Activated effector memory CD4-positive, alpha-beta T cell treated with anti-CD3 and anti-CD28 coated beads, Interleukin-2, amount 50 U/mL, for 16 hours (primary cell): Measurements from ENCODE around the gene CRADD.
"Not testable (repeated sequence)": the region's sequence is repeated elsewhere in the genome, so short reads cannot be mapped to it uniquely, and the experiment has no call there.

Source experiments
- DNase-seq: peaks from one replicate; pipeline ENCODE4 v3.0.0-alpha.2; 2020

CRADD gene

DNA sequence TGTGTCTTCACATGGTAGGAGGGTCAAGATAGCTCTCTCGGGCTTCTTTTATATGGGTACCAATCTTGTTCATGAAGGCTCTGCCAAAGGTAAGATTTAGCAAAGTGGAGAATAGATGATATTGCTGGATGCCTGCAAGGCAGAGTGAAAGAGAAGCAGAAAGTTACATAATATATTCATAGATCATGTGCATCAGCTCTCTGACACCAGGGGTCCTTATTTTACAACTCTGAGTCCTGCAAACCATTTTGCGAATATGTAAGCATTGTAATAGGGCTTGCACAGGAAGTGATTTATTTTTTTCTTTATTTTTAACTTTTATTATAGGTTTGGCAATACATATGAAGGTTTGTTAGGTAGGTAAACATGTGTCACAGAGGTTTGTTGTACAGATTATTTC lies 31.8 kb downstream of the CRADD start:
- DNase-seq: no peak

GRCh38 chr12:93709386-93709785 lies 32.2 kb downstream of the CRADD start:
- no peak for DNase-seq

- DNase-seq: no peak
Measured at GRCh38 chr12:93710574-93710926, 33.4 kb downstream of the CRADD start.

DNA sequence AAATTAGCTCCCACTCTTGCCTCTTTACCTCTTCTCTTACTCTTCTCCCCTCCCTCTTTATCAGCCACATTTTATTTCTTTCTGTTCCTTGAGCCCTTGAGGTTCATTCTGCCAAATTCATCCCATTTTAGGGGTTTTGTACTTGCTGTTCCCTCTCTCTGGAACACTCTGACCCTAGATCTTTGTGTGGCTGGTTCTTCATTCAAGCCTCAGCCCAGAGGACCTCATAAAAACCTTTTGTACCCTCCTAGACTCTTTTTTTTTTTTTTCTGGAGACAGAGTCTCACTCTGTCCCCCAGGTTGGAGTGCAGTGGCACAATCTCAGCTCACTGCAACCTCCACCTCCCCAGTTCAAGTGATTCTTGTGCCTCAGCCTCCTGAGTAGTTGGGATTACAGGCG lies 34.3 kb downstream of the CRADD start:
- not testable (repeated sequence) for DNase-seq

DNA sequence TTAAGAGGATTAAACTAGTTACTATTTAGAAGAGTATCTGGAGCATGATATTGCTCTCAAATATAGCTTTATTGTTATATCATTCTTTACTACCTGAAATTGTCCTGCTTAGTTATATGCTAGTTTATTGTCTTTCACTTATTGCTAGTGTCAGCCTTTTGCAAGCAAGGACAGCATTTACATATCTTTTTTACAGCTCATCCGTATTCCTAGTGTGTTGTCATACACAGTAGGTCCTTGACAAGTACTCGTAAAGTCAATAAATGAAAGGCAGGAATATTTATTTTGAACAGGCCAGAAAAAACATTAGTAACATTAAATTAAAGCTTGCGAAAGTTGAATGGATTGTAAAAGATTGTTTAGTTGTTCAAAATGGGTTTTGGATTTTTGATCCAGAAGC lies 35.0 kb downstream of the CRADD start:
- no peak for DNase-seq

DNA sequence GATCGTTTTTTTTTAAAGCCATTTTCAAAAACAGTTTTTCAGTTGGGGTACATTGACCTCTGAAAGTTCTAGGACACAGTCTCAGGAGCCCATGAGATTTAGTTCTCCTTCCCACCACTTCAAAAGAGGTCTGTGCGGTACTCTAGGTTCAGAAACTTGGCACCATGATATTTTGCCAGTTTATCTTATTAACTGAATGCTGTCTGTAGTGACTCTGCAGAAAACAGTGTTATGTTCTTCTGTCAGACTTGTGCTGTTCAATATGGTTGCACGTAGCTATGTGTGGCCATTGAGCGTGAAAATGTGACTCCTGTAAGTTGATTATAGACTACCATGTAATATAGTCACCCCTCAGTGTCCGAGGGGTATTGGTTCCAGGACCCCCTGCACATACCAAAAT lies 35.9 kb downstream of the CRADD start:
- no peak for DNase-seq

- DNase-seq: no peak
Measured at GRCh38 chr12:93713800-93714199, 36.6 kb downstream of the CRADD start.

DNA sequence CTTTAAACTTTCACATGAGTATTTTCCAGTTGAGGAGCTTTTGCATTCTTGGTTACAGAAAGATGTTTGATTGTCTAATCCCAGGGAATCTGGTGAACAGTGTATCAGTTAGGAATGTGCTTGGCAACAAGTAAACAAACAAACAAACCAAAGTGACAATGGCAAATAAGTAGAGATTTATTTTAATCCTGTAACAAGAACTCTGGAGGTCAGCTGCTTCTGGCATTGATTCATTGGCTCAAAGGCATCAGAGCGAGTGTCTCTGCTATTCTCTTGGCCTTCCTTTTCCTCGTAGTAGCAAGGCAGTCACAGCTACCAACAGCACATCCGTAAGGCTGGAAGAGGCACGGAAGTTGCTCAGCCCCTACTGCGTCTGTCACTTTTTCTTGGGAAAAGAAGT lies 37.2 kb downstream of the CRADD start:
- no peak for DNase-seq

DNA sequence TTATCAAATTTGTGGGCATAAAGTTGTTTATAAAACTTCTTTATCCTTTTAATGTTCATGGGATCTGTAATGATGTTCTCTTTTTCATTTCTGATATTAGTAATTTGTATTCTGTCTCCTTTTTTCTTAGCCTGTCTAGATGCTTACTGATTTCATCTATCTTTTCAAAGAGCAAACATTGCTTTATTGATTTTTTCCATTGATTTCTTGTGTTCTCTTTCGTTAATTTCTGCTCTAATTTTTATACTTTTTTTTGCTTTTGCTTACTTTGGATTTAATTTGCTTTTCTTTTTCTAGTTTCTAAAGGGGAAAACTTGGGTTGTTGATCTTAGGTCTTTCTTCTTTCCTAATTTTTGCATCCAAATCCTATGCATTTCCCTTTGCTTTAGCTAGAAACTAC lies 42.5 kb downstream of the CRADD start:
- no peak for DNase-seq

GRCh38 chr12:93720559-93720958 lies 43.4 kb downstream of the CRADD start:
- DNase-seq: no peak

DNA sequence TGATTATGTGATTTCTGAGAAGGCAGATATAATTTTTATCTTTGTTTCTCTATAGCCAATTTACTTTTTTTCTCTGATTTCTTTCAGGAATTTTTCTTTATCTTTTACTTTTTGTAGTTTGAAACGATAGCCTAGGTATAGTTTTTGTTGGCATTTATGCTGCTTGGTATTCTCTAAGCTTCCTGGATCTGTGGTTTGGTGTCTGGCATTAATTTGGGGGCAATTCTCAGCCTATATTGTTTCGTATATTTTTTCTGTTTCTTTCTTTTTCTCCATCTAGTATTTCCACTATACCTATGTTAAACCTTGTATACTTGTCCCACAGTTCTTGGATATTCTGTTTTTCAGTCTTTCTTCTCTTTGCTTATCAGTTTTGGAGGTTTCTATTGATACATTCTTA lies 45.0 kb downstream of the CRADD start:
- DNase-seq: no peak

GRCh38 chr12:93722835-93723567 lies 45.8 kb downstream of the CRADD start:
- no peak for DNase-seq

DNA sequence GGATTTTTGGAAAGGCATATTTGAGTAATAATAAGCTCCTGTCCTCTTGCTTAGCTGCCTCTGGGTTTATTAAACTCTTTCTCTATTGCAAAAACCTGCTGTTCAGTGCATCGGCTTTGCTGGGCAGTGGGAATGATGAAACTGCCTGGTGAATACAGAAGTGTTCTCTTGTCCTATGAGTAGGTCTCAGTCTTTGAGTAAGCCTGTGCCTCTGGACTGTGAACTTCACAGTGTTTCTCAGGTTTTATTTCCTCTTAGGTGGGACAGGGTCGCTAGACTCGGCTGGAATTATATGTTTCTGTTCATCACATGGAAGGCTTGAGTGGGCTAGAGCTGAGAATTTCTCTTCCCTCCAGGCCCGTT lies 46.4 kb downstream of the CRADD start:
- DNase-seq: no peak

DNA sequence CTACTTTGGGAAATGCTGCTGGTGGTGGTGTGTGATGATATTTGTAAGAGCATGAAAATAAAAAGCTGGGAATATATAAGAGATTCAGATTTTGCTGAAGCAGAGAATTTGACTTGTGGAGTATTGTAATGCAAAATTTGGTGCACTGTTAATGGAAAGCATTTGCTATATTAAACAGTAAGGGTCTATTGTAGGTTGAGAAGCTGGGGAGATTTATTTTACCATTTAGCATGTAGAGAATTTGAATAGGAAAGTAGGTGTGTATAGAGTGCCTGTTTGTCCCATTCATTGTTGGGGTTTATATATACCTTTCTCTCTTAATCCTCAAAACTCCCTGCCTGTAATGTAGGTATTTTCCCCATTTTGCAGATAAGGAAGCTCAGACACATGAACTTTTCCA lies 48.4 kb downstream of the CRADD start:
- no peak for DNase-seq

GRCh38 chr12:93727195-93727811 lies 50.1 kb downstream of the CRADD start:
- no peak for DNase-seq

DNA sequence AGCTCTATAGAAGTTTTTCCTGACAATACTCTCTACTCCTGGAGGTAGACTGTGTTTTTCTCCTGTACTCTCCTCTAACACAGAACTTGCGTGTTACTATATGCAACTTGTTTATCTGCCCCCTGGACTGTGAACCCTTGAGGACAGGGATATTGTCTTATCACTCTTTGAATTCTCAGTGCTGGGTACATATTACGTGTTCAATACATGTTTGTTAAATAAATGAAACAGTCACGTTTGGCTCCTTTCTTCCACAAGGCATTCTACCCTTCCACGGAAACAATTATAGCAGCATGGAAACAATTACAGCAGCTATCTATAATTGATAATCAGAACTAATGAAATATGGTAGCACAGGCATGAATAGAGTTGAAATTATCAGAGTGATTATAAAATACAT lies 50.7 kb downstream of the CRADD start:
- no peak for DNase-seq

GRCh38 chr12:93729934-93730333 lies 52.8 kb downstream of the CRADD start:
- no peak for DNase-seq

GRCh38 chr12:93733358-93733757 lies 56.2 kb downstream of the CRADD start:
- no peak for DNase-seq

DNA sequence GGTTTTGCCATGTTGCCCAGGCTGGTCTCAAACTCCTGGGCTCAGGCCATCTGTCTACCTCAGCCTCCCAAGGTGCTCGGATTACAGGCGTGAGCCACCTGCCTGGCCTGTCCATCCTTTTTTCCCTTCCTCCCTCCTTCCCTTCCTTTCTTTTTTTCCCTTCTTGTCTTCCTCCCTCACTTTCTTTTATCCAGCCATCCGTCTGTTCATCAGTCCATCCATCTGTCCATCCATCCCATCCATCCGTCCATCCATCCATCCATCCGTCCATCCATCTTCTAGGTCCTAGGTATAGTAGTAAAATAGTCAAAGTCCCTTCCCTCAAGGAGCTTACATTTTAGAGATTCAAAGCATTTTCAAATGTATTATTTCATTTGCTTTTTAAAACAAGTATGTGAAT lies 56.8 kb downstream of the CRADD start:
- DNase-seq: no peak

DNA sequence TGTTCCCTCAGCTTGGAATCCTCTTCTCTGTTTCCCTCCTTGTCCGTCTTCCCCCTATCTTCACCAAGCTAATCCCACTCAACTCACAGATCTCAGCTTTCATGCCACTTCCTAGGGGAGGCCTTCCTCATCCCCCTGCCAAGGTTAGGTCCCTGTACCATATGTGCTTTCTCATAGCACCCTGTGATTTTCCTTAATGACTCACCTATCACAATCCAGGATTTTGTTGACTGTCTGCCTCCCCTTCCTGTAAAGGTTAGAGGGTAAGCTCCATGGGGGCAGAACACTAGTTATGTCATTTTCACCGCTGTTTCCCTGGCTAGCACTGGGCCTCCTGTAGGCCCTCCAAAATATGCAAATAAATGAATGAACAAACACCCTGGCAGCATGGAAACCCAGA lies 57.6 kb downstream of the CRADD start:
- DNase-seq: no peak

- no peak for DNase-seq
Measured at GRCh38 chr12:93736640-93737178, 59.5 kb downstream of the CRADD start.

DNA sequence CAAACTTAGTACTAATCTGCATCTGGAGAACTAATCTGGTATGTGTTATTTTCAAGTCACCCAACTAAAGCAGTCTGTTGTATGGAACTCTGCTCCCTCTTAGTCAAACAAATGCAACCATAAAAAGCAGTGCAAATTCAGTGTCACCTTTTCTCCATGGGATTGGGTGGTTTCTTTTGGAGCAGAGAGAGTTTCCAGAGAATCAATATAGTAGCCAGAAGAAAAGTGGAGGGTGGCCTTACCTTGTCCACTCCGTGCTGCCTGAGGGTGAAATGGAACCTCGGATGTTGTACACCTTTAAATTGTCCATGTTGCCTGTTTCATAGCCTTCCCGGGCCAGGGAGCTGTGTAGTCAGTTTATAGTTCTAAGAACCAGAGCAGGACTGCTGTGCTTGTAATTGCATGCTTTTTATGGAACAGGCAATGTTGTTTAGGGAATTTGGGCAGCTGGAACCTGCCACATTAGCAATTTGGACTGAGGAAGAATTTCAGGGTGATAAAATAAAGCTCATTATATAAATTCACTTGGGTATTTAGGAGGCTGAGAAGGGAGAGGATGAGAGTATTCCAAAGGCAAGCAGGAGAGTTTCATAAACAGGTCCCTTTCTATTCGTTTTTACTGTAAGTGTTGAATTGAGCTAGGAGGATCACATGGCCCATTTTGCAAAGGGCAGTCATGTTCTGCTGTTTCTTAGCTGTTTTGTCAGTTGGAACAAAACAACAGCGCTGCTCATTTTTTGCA lies 60.5 kb downstream of the CRADD start:
- no peak for DNase-seq

DNA sequence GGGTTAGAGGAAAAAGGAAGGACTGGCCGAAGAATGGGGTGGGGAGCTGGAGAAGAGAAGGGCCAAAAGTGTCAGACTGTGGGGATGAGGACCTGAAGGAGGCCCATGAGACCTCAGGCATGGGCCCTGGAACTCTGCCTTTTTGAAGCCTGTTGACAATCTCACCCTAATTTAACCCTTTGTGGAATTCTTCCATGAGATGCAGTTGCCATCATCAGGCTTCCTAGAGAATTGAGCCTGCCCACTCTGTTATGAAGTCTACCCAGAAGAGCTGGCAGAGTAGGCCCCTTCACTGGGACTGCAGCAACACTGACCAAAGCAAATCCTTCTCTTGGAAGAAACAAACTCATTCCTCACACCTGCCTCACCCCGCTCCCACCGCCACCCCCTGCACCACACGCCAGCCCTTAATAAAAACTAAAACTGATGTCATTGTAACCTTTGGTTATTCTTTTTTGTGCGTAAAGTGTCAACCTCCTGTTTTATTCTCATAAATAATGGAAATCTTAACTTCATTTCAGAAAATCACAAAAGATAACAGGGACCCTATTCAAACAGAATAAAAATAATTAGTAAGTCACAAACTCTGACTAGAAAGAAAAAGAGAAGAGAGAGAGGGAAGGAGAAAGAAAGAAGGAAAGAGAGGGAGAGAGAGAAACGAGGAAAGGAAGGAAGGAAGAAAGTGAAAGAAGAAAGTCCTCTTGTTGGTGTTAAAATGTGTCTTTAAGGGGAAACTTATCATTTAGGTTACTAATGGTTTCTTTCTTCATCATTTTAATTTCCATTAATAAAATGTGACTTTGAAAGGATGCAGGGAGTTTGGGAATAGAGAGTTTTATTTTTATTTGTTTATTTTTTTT lies 61.3 kb downstream of the CRADD start:
- no peak for DNase-seq
